Left lung (tissue), 10 donors: ENCODE data around the gene MEF2B. TPM values are rescaled to one million over a fixed set of nuclear protein-coding genes. Genes with fewer than 3 reads are reported as not detected.

ENCODE experiments used
- ATAC-seq: fragments of 200-7000 bp; cut with Tn5 transposase; one replicate; pipeline ENCODE4 v1.9.1; 2020; ENCODE audit warnings: moderate library complexity
- DNase-seq, 4 donors: peaks; one replicate each; pipeline ENCODE4 v3.0.0-alpha.2; 2013 to 2020
- H3K27ac ChIP-seq, 2 donors: fragments of 200-600 bp; sonication (generic) in 1 of 2; one replicate each; pipeline versions ENCODE4 v1.5.0 to v1.8.0; 2020 to 2021
- H3K27me3 ChIP-seq, 2 donors: fragments of 200-600 bp; sonication (generic) in 1 of 2; one replicate each; pipeline versions ENCODE4 v1.5.0 to v1.8.0; 2020 to 2021
- H3K36me3 ChIP-seq, 2 donors: fragments of 200-600 bp; sonication (generic) in 1 of 2; one replicate each; pipeline versions ENCODE4 v1.5.0 to v1.8.0; 2020 to 2021
- H3K4me1 ChIP-seq, 2 donors: fragments of 200-600 bp; one replicate each; pipeline ENCODE4 v1.8.0; 2021
- H3K4me3 ChIP-seq, 2 donors: fragments of 200-600 bp; sonication (generic) in 1 of 2; one replicate each; pipeline versions ENCODE4 v1.5.0 to v1.8.0; 2020 to 2021; ENCODE audit warnings: mild to moderate bottlenecking in 1 of 2
- H3K9me3 ChIP-seq, 2 donors: fragments of 200-600 bp; sonication (generic) in 1 of 2; one replicate each; pipeline versions ENCODE4 v1.5.0 to v1.8.0; 2020 to 2021
- CTCF ChIP-seq, 2 donors: fragments of 200-600 bp; sonication (generic) in 1 of 2; IDR thresholded peaks; one replicate each; pipeline versions ENCODE4 v1.5.0 to v1.8.0; 2021; ENCODE audit warnings: antibody characterized with exemption in 2 of 2
- intact Hi-C, 2 donors: fragments of 100-400 bp; cut with DNase I; formaldehyde crosslinking; loops; one replicate each; pipeline versions ENCODE4 v1.11.2 to v1.14.2; 2022
- polyA plus RNA-seq, 6 donors: library from polyadenylated mRNA; unstranded; fragments of 120-200 nt; gene quantifications; one replicate each; pipeline ENCODE4 v1.2.1, GENCODE V29; 2013; ENCODE audit not compliant: insufficient read length in 6 of 6
- total RNA-seq, 2 donors: library from RNA; stranded (reverse); fragmentation: NEBNext Ultra II Directional; extraction: Animal tissue kit (Norgen Biotek cat#: 25700); gene quantifications; one replicate each; pipeline ENCODE4 v1.2.1, GENCODE V29; 2021
- donor health status: DM: no; HTN: yes; CAD: no.
- donor health status: DM: no; HTN: no; CAD: no.

MEF2B gene
- total and polyA plus RNA-seq, 8 donors = 1.1 to 3.7 (median 2.1) TPM

- no peaks in the 10 kb centered on the region for H3K27me3 ChIP-seq
- peaks cover 0 to 13% of the 10 kb centered on the region in 2 donors for H3K36me3 ChIP-seq
- intact Hi-C loops = loop anchor here in 1 of 2 donors (10.0 kb wide), 1 partner anchor 80 kb away; no protein-coding TSS in a partner anchor
- ATAC-seq = peak; percentile 35
- no peak for TF ChIP-seq CTCF (IDR thresholded peaks at IDR 0.05)
- H3K4me3 ChIP-seq = no peak overlapping the region
- peak; percentile 16 to 87 (median 66) for DNase-seq
- H3K4me1 ChIP-seq = peaks cover 5 to 19% of the 10 kb centered on the region in 2 donors
- peaks cover 0 to 16% of the 10 kb centered on the region in 2 donors for H3K9me3 ChIP-seq
- H3K27ac ChIP-seq = no peak overlapping the region
Observed at GRCh38 chr19:19134687-19135158, 35.3 kb downstream of the MEF2B start.

- ATAC-seq (no peak), DNase-seq (peak in 1 of 4 donors; percentile 3)
- Histone ChIP-seq H3K36me3 (peaks cover 0 to 13% of the 10 kb centered on the region in 2 donors), H3K4me1 (peaks cover 5 to 13% of the 10 kb centered on the region in 2 donors), H3K27ac (no peak overlapping the region), H3K27me3 (no peaks in the 10 kb centered on the region), H3K4me3 (no peak overlapping the region), H3K9me3 (peaks cover 0 to 16% of the 10 kb centered on the region in 2 donors)
- intact Hi-C loops = loop anchor here in 1 of 2 donors (10.0 kb wide), 1 partner anchor 79 kb away; no protein-coding TSS in a partner anchor
- TF ChIP-seq CTCF (IDR thresholded peaks at IDR 0.05) = no peak
Observed at GRCh38 chr19:19133985-19134384, 36.1 kb downstream of the MEF2B start.

GRCh38 chr19:19132912-19133311 lies 37.2 kb downstream of the MEF2B start:
- H3K27me3 ChIP-seq = no peaks in the 10 kb centered on the region
- peaks cover 5 to 7% of the 10 kb centered on the region in 2 donors for H3K4me1 ChIP-seq
- peaks cover 0 to 16% of the 10 kb centered on the region in 2 donors for H3K9me3 ChIP-seq
- DNase-seq (peak in 1 of 4 donors; percentile 65), ATAC-seq (no peak)
- H3K27ac ChIP-seq = no peak overlapping the region
- intact Hi-C loops = loop anchor here in 1 of 2 donors (10.0 kb wide), 1 partner anchor 78 kb away; no protein-coding TSS in a partner anchor
- peaks cover 0 to 13% of the 10 kb centered on the region in 2 donors for H3K36me3 ChIP-seq
- no peak for TF ChIP-seq CTCF (IDR thresholded peaks at IDR 0.05)
- H3K4me3 ChIP-seq = no peak overlapping the region

GRCh38 chr19:19131989-19132388 lies 38.1 kb downstream of the MEF2B start:
- Histone ChIP-seq H3K27me3 (no peaks in the 10 kb centered on the region), H3K4me1 (no peaks in the 10 kb centered on the region), H3K27ac (no peak overlapping the region), H3K9me3 (peaks cover 0 to 16% of the 10 kb centered on the region in 2 donors), H3K36me3 (peaks cover 0 to 13% of the 10 kb centered on the region in 2 donors), H3K4me3 (no peak overlapping the region)
- no peak for TF ChIP-seq CTCF (IDR thresholded peaks at IDR 0.05)
- intact Hi-C loops = loop anchor here in 1 of 2 donors (10.0 kb wide), 1 partner anchor 77 kb away; no protein-coding TSS in a partner anchor
- no peak for ATAC-seq
- no peak for DNase-seq

- no peak for DNase-seq
- Histone ChIP-seq H3K27ac (no peak overlapping the region), H3K9me3 (peaks cover 0 to 10% of the 10 kb centered on the region in 2 donors), H3K27me3 (no peaks in the 10 kb centered on the region), H3K4me1 (no peaks in the 10 kb centered on the region), H3K36me3 (peaks cover 0 to 16% of the 10 kb centered on the region in 2 donors), H3K4me3 (no peak overlapping the region)
- intact Hi-C loops = no loop called here
- no peak for TF ChIP-seq CTCF (IDR thresholded peaks at IDR 0.05)
- no peak for ATAC-seq
Observed at GRCh38 chr19:19126102-19126501, 44.0 kb downstream of the MEF2B start.
